ENCODE measurements around the gene RNU6-7. TPM values are rescaled to one million over a fixed set of nuclear protein-coding genes. Genes with fewer than 3 reads are reported as not detected.

Gene RNU6-7
- total RNA-seq, 1 donor from 2014 or later, result not detected

GRCh38 chr14:32250681-32251080 is 48.8 kb downstream of the RNU6-7 start:
- FAIRE-seq, result no peak

DNA sequence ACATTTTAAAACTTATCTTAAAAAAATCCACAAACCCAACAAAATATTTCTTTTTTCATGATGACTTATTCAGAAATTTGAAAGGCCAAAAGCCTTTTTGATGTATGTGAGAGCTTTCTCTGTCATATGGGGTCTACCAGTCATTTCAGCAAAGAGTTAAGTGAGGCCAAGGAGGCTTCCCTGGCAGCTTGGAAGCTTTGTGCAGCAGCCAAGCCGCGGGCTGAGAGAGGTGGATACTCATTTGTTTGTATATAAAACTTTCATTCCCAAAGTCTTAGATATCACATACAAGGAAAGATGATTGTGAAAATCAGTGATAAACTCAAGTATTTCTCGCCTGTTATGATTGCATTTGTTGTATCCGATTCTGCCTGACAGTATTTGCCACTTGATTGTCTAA is 49.7 kb downstream of the RNU6-7 start:
- FAIRE-seq, result no peak
- DNase-seq (ENCODE audit: low spot score in 2 of 2), result no peak

More at GRCh38 chr14:32250681-32251080, 48.8 kb downstream of the RNU6-7 start:
- DNase-seq (ENCODE audit: low spot score in 2 of 2), result no peak

Small RNA genes lying within 50 kb of the gene (small RNA-seq; reads per million reads assigned to genes)
- 0.18 reads per million for gene RNU6-7
- not detected for gene RNU6-8

Other genes starting within 250 kb of the RNU6-7 start
- 429 TPM for gene ARHGAP5, start 124.7 kb upstream of the RNU6-7 start, total RNA-seq
- gene RNU6-8, start 1.2 kb downstream of the RNU6-7 start, total RNA-seq, result not detected
- 102 TPM for gene AKAP6, start 127.3 kb downstream of the RNU6-7 start, total RNA-seq

Data from frontal cortex (tissue), 4 donors.